HG03139 (cell line): Measurements from ENCODE around the gene KCNN3.

Experiments
- ATAC-seq: cut with Tn5 transposase; IDR thresholded peaks from one replicate; pipeline ENCODE4 v1.9.1; 2021; ENCODE audit not compliant: unreplicated experiment

The KCNN3 gene

DNA sequence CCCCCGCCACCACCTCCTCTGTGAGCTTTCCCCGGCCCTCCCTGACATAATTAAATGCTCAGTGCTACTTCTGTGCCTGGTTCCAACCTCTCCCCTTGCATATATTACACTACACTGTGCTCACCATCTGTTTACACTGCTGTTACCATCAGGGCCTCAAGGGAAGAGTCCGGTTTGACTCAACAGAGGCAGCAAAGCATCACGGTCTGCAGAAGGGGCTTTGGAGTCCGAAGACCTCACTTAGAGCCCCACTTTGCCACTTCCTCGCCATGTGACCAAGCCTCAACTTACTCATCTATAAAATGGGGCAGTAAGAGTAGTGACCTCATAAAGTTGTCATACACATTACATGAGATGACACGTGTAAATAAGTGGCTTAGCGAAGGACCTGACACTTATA lies 27.4 kb downstream of the KCNN3 start:
- ATAC-seq, result no peak

DNA sequence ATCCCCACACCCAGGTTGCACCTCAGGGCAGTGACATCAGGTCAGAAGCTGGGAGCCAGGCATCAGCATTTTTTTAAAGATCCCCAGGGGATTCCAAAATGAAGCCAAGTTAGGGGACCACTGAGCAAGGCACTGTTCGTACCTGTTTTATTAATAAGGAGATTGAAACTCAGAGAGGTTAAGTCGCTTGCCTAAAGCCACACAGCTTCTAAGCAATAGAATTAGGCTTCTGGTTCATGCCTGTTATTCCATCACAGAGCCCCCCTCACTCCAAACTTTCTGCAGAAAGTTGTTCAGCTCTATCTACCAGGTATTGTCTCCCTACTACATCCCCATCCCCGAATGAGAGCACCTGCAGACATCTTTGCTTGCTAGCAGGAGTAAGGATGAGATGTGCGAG lies 28.7 kb downstream of the KCNN3 start:
- ATAC-seq, result no peak

DNA sequence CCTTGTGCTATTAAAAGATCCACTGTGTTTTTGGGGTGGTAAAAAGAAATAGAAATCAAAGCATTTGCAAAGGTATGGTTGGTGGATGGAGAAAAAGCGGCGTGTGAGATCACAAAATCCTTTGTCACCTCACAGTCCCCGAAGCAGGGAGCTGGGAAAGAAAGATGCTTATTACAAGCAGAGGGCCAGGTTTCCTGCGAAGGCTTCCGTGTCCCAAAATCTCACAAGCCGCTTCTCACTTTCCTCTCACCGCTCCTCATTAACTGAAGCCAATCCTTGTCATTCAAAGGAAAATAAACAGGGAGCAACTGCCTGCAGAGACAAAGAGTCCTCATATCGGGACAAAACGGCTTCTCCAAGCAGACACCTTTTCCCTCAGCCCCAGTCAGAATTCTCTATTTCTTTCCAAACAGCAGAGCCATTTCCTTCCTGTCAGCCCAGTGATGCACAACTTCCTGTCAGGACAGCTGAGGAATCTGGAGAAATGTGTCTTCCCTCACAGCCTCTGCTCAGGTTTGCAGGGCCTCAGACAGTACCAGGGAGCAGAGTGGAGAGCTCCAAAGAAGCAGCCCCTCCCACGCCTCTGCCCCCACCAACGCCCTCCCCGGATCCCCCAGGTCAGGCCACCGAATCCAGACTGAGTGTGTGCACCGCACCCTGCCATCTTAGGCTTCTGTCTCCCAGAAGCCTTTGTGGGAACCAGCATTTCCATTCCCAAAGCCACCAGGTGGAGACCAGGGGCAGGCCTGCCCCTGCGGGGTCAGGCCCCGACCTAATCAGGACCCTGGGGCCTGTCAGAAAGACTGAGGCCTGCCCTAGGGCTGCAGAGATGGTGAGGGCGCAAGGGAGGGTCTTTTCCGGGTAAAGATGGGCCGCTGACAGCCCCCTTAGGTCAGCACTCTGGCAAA lies 29.6 kb downstream of the KCNN3 start:
- no peak for ATAC-seq

DNA sequence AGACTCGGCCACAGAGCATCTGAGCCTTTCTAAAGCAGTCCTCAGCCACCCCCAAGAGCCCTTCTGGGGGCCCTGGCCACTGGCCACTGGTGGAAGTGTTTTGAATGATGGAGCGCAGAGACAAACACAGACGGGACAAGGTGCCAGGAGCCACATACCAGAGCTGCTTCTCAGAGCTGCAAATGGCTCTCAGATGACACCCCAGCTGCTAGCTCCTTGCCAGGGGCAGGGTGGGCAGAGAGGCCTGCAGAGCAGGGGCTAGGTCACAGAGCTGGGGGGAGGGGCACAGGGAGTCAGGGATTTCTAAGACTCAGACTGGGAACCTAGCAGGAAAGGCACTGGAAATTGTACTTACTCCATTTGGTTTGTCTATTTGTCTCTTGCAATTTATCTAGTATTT lies 30.4 kb downstream of the KCNN3 start:
- no peak for ATAC-seq

DNA sequence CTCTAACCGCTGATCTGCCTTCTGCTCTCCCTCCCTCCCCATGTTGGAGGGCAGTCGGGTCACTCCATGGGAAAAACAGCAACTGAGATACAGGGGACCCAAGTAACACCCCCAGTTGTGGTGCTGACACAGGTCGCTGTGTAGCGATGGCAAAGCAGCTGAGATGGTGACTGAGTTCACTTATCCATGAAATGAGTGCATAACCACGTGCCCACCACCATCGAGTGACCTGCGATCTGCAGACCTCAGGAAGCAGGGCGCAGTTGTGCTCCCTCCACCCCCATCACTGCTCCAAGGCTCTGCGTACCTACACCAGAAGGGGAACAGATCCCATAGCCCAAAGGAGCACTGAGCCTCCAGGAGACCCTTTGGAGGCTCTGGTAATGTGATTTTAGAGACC lies 31.1 kb downstream of the KCNN3 start:
- no peak for ATAC-seq

DNA sequence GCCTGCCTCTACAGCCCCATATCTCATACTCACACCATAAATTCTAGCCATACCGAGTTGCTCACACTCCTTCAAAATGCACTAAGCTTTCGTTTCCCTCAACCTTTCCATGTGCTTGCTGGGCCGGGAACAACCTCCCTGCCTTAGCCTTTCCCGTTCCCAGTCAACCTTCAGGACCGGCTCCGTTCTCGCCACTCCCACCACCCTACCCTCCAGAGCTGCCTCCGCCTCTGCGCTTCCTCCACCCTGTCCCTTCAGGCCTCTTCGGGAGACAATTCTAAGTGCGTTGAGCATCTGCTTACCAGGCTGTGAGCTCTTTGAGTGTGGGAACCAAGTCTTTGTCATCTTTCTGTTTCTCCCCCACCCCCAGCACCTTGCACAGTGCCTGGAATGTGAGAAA lies 31.6 kb downstream of the KCNN3 start:
- ATAC-seq, result no peak

DNA sequence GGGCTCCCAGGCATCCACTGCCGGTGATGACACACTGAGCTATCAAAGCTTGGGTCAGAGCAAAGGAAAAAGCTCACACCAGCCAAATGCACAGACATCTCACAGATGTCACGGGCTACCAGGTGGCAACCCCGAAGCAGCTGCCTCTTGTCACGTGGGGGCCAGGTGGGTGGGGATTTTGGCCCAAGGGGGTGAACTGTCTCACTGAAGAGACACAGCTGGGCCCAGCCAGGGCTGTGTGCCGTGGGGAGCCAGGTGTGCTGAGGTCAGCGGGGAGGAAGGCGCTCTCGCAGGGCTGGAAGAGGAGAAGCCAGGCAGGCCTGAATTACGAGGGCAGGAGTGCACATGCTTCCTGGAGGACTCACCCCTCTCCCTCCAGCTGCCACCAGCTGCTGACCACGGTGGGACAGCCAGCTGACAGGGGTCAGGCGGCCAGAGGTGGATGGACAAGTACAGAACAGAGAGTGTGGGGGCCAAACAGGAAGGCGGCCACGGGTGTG lies 32.4 kb downstream of the KCNN3 start:
- ATAC-seq, result peak; percentile 50

DNA sequence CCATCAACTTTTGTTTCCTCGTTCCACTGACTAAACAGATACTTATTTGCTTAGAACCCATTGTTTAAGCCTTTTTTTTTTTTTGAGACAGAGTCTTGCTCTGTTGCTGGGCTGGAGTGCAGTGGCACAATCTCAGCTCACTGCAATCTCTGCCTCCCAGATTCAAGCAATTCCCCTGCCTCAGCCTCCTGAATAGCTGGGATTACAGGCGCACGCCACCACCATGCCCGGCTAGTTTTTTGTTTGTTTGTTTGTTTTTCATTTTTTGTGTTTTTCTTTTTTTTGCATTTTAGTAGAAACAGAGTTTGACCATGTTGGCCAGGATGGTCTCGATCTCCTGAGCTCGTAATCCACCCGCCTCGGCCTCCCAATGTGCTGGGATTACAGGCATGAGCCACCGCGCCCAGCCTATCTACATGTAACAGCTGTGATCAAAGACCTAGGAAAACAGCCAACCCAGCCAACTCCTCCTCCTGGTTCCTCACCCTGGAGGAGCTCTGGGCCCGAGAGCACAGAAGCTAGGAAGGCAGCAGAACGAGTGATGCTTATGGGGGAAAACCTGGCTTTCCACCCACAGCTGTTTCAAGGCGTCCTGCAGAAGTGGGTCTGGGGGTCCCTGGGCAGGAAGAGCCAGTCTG lies 32.9 kb downstream of the KCNN3 start:
- no peak for ATAC-seq

DNA sequence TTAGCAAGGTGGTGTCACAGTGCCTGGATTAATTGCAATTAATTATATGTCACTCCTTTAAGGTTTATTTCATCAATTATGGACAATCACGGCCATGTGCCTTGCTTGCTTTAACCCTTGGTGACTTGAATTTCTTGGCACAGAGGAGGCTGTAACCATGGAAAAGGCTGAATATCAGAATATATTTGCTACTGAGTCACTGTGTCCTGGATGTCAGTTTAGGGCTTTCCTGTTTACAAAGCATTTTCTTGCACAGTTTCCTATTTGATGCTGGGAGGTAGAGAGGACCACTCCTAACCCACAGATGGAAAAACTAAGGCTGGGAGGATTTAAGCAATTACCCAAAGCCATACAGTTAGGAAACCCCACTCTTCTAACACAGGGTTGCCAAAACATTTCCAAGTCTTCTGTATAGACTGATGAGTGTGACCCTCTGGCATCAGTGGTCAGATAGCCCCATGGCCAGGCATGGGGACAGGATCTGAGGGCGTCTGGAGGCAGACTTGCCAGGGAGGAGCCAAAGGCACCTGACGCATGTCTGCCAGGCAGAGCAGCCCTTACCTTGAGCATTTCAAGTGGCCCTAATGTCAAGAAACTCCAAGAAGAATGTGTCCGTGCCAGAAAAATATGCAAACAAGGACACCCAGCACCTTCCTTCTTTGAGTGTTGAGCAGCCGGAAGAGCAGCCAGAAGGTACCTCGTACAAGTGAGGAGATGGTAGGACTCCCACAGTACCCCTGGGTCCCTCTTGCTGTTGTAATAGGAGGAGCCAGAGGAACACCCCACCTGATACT lies 34.4 kb downstream of the KCNN3 start:
- no peak for ATAC-seq

DNA sequence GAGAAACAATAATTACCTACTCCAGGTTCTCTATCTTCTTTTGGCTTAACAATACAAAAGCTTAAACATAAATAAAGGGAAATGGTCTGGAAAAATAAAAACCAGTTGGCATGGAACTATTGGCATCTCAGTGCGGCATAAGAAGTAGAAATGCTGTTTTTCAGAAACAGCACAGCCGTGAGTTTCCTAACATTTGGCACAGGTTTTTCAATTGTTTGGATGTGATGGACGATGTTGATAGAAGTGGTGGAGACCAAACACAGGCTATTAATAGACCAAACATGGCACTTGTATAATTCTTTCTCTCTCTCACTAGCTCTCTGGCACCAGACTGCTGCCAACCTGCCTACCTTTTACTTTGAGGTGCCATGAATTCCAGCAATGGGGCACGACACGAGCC lies 36.2 kb downstream of the KCNN3 start:
- no peak for ATAC-seq

DNA sequence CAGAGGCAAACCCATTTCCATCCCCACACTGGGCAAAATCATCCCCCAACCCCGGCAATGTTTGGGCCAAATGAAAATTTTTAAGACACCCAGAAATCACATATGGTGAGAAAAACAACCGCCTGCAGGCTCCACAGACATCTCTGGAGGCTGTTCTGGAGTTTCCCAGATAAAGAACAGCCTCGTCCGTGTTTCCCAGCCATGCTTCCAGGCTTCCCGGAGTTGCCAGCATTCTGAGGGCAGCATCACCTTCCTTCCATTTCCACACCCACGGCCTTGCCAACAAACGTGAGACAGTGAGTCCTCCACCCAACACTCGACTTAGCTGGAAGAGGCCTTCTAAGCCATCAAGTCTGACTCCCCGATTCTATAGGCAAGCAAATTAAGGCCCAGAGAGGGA lies 36.9 kb downstream of the KCNN3 start:
- no peak for ATAC-seq

DNA sequence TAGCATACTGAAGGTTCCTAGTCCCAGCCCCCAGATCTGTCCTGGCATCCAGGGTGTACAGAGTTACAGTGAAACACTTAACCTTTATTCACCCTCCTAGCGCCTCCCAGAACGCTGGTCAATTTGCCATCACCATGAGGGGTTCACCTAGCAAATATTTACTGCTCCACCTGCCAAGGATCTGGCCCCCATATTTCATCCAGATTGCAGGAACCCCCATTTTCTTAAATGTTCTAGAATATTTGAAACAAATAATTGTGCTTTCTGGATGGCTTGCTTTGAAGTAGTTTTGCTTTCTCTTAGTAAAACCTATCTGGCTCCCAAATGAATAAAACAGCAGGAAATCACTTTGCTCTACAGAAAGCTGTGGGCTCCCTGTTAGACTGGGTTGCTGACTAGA lies 37.7 kb downstream of the KCNN3 start:
- no peak for ATAC-seq

DNA sequence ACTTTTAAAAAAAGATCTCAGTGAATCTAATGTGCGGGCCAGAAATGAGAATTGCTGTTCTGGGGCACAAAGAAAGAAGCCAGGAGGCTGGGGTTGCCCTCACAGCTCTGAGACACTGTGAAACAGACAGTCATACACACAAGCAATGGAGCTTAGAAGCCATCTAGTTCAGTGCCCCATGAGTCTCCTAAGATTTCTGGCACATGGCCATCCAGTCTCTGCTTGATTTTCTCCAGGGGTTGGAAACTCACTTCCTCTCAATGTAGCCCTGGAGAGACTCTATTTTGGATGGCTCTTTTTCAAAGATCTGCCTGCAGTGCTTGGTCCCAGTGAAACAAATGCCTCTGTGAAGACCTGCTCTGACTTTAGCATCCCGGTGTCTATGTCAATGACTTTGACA lies 38.6 kb downstream of the KCNN3 start:
- no peak for ATAC-seq

DNA sequence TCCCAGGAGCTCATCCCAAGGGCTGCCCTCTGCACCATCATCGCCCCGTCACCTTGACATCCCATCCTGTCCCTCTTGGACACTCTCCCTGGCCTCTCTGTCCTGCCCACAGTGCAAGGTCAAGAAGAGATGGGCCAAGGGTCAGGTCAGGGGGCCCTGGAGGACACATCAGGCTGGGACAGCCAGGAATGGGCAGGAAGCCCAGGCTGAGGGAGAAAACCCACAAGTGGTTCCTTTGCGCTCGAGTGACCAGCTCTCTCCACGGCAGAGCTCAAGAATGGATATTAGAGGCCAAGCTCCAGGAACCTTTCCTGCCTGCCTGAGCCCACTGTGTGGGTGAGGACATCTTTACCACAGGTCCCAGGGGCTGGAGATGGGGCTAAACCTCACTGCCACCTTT lies 41.0 kb downstream of the KCNN3 start:
- ATAC-seq, result no peak

DNA sequence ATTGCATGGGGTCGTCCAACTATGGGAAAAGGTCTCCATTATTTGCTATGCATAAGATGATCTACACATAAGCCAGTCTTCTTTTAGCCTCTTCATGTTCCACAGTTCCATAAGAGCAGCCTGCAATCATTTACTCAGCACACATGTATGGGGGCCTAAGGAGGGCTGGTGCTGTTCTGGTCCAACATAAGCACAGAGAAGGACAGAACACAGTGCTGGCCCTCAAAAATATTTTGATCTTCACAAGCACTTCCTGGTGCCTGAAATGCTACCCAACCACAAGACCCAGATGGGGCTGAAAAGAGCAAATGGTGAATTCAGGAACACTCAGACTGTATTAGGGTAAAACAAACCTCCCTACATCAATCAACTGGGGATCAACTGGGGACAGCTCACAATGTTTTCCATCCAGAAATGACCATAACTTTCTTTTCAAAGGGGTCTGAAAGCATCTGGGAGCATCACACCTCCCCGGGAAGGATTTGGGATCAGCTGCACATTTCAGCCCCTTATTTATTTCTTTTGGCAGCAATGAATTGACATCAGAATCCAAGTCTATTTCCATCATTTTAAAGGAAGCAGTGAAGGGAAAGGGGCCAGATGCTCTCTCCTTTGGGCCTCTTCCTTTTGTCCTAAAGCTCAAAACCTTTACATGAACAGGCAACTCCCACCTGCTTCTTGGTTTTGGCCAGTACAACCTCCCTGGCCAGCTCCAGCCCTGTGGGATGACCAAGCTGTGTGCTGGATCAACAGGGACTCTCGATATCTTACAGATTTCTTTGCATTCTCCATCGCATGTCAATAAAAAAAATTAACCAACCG lies 45.7 kb downstream of the KCNN3 start:
- no peak for ATAC-seq

DNA sequence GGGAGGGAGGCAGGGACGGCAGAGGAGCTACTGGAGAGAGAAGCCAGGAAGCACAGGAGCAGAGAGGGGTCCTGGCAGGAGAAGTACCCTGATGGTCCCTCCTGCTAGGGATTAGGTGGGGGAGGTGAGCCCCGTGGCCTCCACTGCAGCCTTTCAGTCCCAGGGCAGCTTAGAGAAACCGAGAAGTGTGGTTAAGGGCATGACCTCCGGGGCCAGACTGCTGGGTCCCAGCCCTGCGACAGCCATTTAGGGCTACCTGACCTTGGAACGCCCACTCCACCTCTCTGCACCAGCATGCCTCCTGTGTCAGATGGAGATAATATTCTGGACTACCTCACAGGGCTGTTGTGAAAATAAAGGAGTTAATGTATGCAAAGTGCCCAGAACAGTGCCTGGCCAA lies 47.4 kb downstream of the KCNN3 start:
- no peak for ATAC-seq

DNA sequence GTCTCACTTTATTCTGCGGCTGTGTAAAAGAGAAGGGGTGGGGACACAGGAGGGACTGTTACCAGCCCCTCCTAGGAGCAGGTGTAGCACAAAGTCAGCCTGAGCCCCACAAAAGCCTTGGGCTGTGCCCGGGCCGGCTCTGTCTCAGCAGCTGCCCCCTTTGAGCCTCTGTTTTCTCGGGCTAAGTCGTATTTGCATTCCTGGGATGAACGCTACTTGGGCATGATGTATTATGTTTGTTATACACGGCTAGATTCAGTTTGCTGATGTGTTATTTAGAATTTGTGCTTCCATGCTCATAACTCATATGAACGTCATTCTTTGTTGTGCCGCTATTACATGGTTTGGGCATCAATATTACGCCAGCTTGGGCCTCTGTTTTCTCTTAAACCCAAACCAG lies 47.8 kb downstream of the KCNN3 start:
- no peak for ATAC-seq

DNA sequence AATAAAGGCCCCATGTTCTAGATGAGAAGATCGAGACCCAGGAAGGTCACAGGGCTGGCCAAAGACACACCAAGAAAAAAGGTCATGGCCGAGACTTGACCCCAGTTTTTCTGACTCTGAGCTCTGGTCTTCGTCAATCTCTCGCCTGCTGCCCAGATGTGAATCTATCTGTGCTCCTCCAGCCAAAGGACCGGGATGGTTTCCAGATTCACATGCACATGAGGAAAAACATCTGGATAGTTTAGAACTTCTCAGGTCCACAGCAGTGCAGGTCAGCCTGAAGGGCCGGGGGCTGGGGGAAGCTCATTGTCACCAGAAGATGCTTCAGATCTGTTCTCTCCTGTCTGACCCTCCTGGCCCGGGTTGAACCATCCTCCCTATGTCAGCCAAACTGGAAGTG lies 49.0 kb downstream of the KCNN3 start:
- no peak for ATAC-seq

DNA sequence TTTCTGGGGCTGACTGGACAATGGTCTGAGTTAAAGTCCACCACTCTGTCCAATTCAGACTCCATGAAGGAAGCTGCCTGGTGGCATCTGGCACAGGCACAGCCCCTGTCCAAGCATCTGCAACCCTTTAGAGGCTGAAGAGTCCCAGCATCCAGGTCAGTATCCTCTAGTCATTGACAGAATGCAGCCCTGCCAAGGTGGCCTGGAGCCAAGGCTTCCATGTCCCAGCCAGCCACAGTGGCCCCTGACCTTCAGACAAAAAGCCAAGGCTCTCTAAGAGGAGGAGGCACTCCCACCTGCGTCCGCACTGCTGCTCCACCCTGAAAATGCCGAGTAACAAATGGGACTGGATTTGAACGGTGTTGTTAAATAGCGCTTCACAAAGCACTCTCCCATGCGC lies 49.4 kb downstream of the KCNN3 start:
- no peak for ATAC-seq

DNA sequence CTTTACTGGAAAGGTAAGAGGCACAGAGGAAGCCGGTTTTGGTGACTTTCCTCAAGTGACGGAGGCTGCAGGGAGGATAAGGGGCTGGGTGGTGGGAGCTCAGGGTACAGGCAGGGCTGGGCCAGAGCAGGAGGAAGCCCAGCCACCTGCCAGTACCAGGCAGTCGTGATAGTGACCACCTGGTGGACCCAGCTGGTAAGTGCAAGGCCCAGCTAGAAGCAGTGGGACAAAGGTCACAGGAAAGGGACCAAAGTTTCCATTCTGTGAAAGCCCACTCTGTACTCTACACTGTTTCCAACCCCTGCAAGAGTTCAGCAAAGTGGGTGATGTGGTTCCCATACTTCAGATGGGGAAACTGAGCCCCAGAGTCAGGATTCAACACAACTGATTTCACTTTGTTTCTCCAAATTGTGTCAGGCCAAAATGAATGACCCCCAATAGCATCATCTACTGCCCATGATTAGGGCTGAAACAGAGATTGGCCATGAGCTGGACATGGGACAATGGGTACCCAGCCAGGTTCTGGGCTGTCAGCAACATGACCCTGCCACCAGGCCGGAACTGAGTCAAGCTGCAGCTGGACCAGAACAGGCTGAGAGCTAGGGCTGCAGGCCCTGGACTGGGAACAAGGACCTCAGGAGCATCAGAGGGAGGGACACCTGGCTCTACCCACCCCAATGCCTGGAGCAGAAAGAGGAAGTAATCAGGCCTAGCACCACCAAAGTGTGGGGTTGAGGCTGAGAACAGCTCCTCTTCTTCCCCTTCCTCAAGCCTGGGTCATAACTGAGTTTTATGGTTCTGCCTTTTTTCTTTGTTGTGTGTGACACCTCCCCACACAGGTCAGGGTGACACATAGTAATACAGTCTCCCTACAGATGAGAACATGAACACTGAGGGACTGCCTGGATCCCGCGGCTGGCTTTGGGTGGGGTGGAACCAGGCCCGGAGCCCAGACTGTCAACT lies 50.2 kb downstream of the KCNN3 start:
- no peak for ATAC-seq
